ENCODE measurements around the gene PPFIBP2. TPM values are rescaled to one million over a fixed set of nuclear protein-coding genes. Genes with fewer than 3 reads are reported as not detected.

PPFIBP2 gene
- total RNA-seq, 1 donor: 28.9 TPM

- peaks cover 4% of the 10 kb centered on the region for H3K27me3 ChIP-seq (ENCODE audit: insufficient read depth, low read length)
- no peak overlapping the region for H3K4me3 ChIP-seq (ENCODE audit: low read length)
- no peaks in the 10 kb centered on the region for H3K9me3 ChIP-seq (ENCODE audit: low read depth, low read length)
- peaks cover 12% of the 10 kb centered on the region for H3K4me1 ChIP-seq (ENCODE audit: insufficient read depth, low read length)
Observed at GRCh38 chr11:7571640-7572000, 57.8 kb downstream of the PPFIBP2 start.

- no peak overlapping the region for H3K4me3 ChIP-seq (ENCODE audit: low read length)
- H3K27me3 ChIP-seq (ENCODE audit: insufficient read depth, low read length): peaks cover 4% of the 10 kb centered on the region
- H3K4me1 ChIP-seq (ENCODE audit: insufficient read depth, low read length): peaks cover 17% of the 10 kb centered on the region
- no peaks in the 10 kb centered on the region for H3K9me3 ChIP-seq (ENCODE audit: low read depth, low read length)
Observed at GRCh38 chr11:7572001-7572712, 58.4 kb downstream of the PPFIBP2 start.

- H3K4me3 ChIP-seq (ENCODE audit: low read length): no peak overlapping the region
- H3K27me3 ChIP-seq (ENCODE audit: insufficient read depth, low read length): peaks cover 4% of the 10 kb centered on the region
- peaks cover 28% of the 10 kb centered on the region for H3K4me1 ChIP-seq (ENCODE audit: insufficient read depth, low read length)
- H3K9me3 ChIP-seq (ENCODE audit: low read depth, low read length): no peaks in the 10 kb centered on the region
Observed at GRCh38 chr11:7573193-7573557, 59.4 kb downstream of the PPFIBP2 start.

- Histone ChIP-seq H3K4me3 (ENCODE audit: low read length) (no peak overlapping the region), H3K4me1 (ENCODE audit: insufficient read depth, low read length) (peaks cover 33% of the 10 kb centered on the region), H3K9me3 (ENCODE audit: low read depth, low read length) (no peaks in the 10 kb centered on the region), H3K27me3 (ENCODE audit: insufficient read depth, low read length) (peaks cover 4% of the 10 kb centered on the region)
Observed at GRCh38 chr11:7573558-7574296, 59.9 kb downstream of the PPFIBP2 start.

GRCh38 chr11:7574491-7575130 is 60.8 kb downstream of the PPFIBP2 start:
- Histone ChIP-seq H3K4me1 (ENCODE audit: insufficient read depth, low read length) (peaks cover 42% of the 10 kb centered on the region), H3K27me3 (ENCODE audit: insufficient read depth, low read length) (peaks cover 4% of the 10 kb centered on the region), H3K9me3 (ENCODE audit: low read depth, low read length) (no peaks in the 10 kb centered on the region), H3K4me3 (ENCODE audit: low read length) (no peak overlapping the region)

- Histone ChIP-seq H3K4me3 (ENCODE audit: low read length) (no peak overlapping the region), H3K4me1 (ENCODE audit: insufficient read depth, low read length) (peaks cover 54% of the 10 kb centered on the region)
Observed at GRCh38 chr11:7575841-7576725, 62.3 kb downstream of the PPFIBP2 start.

GRCh38 chr11:7576726-7577290 is 63.0 kb downstream of the PPFIBP2 start:
- H3K9me3 ChIP-seq (ENCODE audit: low read depth, low read length): no peaks in the 10 kb centered on the region
- peaks cover 54% of the 10 kb centered on the region for H3K4me1 ChIP-seq (ENCODE audit: insufficient read depth, low read length)
- peaks cover 4% of the 10 kb centered on the region for H3K27me3 ChIP-seq (ENCODE audit: insufficient read depth, low read length)
- no peak overlapping the region for H3K4me3 ChIP-seq (ENCODE audit: low read length)

More at GRCh38 chr11:7575841-7576725, 62.3 kb downstream of the PPFIBP2 start:
- Histone ChIP-seq H3K9me3 (ENCODE audit: low read depth, low read length) (no peaks in the 10 kb centered on the region), H3K27me3 (ENCODE audit: insufficient read depth, low read length) (peaks cover 4% of the 10 kb centered on the region)

- Histone ChIP-seq H3K4me3 (ENCODE audit: low read length) (no peak overlapping the region), H3K9me3 (ENCODE audit: low read depth, low read length) (no peaks in the 10 kb centered on the region), H3K27me3 (ENCODE audit: insufficient read depth, low read length) (peaks cover 4% of the 10 kb centered on the region), H3K4me1 (ENCODE audit: insufficient read depth, low read length) (peaks cover 54% of the 10 kb centered on the region)
Observed at GRCh38 chr11:7577291-7578190, 63.7 kb downstream of the PPFIBP2 start.

- H3K27me3 ChIP-seq (ENCODE audit: insufficient read depth, low read length): peaks cover 4% of the 10 kb centered on the region
- H3K4me3 ChIP-seq (ENCODE audit: low read length): no peak overlapping the region
- H3K4me1 ChIP-seq (ENCODE audit: insufficient read depth, low read length): peaks cover 54% of the 10 kb centered on the region
- no peaks in the 10 kb centered on the region for H3K9me3 ChIP-seq (ENCODE audit: low read depth, low read length)
Observed at GRCh38 chr11:7578276-7578955, 64.6 kb downstream of the PPFIBP2 start.

- Histone ChIP-seq H3K27me3 (ENCODE audit: insufficient read depth, low read length) (peaks cover 4% of the 10 kb centered on the region), H3K4me1 (ENCODE audit: insufficient read depth, low read length) (peaks cover 54% of the 10 kb centered on the region), H3K9me3 (ENCODE audit: low read depth, low read length) (no peaks in the 10 kb centered on the region), H3K4me3 (ENCODE audit: low read length) (no peak overlapping the region)
Observed at GRCh38 chr11:7579361-7579791, 65.6 kb downstream of the PPFIBP2 start.

GRCh38 chr11:7581021-7581590 is 67.3 kb downstream of the PPFIBP2 start:
- Histone ChIP-seq H3K27me3 (ENCODE audit: insufficient read depth, low read length) (no peaks in the 10 kb centered on the region), H3K4me3 (ENCODE audit: low read length) (no peak overlapping the region), H3K4me1 (ENCODE audit: insufficient read depth, low read length) (peaks cover 48% of the 10 kb centered on the region), H3K9me3 (ENCODE audit: low read depth, low read length) (no peaks in the 10 kb centered on the region)

GRCh38 chr11:7582338-7582985 is 68.7 kb downstream of the PPFIBP2 start:
- no peaks in the 10 kb centered on the region for H3K9me3 ChIP-seq (ENCODE audit: low read depth, low read length)
- no peaks in the 10 kb centered on the region for H3K27me3 ChIP-seq (ENCODE audit: insufficient read depth, low read length)
- no peak overlapping the region for H3K4me3 ChIP-seq (ENCODE audit: low read length)
- peaks cover 34% of the 10 kb centered on the region for H3K4me1 ChIP-seq (ENCODE audit: insufficient read depth, low read length)
